GM21367 (cell line): ENCODE results near the gene ADAP1.
"Not testable (repeated sequence)": the region's sequence is repeated elsewhere in the genome, so short reads cannot be mapped to it uniquely, and the experiment has no call there.

Experiments
- ATAC-seq: cut with Tn5 transposase; IDR thresholded peaks from one replicate; pipeline ENCODE4 v1.9.1; 2021; ENCODE audit not compliant: unreplicated experiment

The ADAP1 gene, protein sequence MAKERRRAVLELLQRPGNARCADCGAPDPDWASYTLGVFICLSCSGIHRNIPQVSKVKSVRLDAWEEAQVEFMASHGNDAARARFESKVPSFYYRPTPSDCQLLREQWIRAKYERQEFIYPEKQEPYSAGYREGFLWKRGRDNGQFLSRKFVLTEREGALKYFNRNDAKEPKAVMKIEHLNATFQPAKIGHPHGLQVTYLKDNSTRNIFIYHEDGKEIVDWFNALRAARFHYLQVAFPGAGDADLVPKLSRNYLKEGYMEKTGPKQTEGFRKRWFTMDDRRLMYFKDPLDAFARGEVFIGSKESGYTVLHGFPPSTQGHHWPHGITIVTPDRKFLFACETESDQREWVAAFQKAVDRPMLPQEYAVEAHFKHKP

DNA sequence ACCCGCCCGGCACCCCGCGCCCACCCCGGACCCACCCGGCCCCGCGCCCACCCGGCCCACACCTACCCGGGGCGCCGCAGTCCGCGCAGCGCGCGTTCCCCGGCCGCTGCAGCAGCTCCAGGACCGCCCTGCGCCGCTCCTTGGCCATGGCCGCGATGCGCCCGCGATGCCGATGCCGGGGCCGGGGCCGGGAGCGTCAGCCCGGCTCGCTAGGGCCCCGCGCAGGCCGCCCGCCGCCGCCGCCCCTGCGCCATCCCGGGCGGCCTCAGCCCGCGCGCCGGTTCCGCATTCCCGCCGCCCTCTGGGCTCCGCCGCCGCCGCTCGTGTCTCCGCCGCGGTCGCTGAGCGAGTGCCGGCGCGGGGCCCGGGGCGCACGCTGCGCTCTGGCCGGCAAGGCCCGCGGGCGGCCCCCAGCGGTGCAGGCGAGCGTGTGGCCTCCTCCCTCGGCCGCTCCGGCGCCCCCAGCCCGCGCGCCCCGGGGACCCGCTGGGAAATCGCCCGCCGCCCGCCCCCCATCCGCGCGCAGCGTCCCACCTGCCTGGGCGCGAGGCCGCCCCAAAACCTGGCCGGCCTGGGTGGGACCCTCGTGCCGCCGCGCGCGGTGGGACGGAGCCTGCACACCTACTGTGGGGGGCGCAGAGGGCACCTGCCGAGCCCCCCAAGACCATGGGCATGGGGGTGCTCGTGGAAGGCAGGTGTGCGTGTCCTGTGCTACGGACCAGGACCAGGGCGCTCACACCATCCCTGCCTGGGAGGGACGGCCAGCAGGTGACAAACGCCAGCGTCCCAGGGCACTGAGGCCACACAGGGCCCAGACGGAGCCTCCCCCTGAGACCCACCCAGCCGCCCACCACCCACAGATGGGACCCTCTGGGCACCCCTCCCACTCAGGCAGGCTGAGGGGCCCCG is at the start of gene ADAP1:
Gene ADAP1, minus strand, starts transcription at position 351 of the 909 bp plus-strand sequence. Its CDS starts 203 bp downstream, at position 148.
- ATAC-seq: no peak

DNA sequence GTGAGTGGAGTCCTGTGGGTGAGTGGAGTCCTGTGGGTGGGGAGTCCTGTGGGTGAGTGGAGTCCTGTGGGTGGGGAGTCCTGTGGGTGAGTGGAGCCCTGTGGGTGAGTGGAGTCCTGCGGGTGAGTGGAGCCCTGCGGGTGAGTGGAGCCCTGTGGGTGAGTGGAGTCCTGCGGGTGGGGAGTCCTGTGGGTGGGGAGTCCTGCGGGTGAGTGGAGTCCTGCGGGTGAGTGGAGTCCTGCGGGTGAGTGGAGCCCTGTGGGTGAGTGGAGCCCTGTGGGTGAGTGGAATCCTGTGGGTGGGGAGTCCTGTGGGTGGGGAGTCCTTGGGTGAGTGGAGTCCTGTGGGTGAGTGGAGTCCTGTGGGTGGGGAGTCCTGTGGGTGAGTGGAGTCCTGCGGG is 48.0 kb upstream of the ADAP1 start:
- ATAC-seq: not testable (repeated sequence)

DNA sequence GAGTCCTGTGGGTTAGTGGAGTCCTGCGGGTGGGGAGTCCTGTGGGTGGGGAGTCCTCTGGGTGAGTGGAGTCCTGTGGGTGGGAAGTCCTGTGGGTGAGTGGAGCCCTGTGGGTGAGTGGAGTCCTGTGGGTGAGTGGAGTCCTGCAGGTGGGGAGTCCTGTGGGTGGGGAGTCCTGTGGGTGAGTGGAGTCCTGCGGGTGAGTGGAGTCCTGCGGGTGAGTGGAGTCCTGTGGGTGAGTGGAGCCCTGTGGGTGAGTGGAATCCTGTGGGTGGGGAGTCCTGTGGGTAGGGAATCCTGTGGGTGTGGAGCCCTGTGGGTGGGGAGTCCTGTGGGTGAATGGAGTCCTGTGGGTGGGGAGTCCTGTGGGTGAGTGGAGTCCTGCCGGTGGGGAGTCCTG is 47.5 kb upstream of the ADAP1 start:
- not testable (repeated sequence) for ATAC-seq

DNA sequence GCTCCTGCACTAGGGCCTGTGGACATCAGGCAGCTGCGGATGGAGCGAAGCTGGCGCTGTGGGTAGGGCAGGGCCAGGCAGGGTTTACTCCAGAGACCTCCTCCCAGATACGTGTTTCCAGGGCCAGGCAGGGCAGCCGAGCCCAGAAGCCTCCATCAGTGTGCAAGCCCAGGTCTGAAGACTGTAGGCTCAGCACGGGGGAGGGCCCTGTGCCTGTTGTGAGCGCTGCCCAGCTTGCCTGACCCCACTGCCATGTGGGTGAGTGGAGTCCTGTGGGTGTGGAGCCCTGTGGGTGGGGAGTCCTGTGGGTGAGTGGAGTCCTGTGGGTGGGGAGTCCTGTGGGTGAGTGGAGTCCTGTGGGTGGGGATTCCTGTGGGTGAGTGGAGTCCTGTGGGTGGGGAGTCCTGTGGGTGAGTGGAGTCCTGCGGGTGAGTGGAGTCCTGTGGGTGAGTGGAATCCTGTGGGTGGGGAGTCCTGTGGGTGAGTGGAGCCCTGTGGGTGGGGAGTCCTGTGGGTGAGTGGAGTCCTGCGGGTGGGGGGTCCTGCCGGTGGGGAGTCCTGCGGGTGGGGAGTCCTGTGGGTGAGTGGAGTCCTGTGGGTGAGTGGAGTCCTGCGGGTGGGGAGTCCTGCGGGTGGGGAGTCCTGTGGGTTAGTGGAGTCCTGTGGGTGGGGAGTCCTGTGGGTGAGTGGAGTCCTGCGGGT is 46.7 kb upstream of the ADAP1 start:
- ATAC-seq: not testable (repeated sequence)

DNA sequence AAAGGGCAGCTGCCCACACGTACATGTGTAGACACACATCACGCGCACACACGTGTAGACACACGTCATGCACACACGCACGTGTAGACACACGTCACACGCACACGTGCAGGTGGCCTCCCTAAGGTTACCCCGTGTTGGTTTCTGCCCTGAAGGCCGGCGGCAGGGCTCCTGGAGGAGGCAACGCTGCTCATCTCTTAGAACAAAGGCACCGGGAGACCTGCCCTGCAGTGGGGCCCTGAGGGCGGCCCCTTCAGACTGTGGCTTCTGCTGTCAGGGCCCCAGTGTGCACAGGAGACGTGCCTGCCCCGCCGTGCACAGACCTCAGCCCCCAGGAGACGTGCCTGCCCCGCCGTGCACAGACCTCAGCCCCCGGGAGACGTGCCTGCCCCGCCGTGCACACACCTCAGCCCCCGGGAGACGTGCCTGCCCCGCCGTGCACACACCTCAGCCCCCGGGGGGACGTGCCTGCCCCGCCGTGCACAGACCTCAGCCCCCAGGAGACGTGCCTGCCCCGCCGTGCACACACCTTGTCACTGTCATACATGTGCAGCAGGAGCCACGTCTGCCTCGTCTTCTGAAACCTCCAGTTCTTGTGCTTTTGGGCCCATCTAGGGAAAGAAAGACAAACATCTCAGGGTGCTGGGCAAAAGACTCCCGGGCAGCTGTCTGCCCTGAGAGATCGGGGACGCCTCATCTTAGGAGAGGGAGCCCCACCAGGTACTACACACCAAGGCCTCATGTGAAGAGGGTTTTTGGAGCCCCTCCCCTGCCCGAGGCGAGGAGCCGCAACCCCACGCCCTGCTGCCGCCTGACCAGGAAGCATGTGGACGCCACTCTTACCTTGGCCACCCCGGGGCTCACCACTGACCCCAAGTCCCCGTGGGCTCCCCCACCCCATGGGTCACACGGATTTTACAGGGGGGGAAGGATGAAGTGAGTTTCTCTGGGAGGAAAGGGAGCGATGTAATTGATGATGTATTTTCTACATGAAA is 45.8 kb upstream of the ADAP1 start:
- ATAC-seq: no peak

DNA sequence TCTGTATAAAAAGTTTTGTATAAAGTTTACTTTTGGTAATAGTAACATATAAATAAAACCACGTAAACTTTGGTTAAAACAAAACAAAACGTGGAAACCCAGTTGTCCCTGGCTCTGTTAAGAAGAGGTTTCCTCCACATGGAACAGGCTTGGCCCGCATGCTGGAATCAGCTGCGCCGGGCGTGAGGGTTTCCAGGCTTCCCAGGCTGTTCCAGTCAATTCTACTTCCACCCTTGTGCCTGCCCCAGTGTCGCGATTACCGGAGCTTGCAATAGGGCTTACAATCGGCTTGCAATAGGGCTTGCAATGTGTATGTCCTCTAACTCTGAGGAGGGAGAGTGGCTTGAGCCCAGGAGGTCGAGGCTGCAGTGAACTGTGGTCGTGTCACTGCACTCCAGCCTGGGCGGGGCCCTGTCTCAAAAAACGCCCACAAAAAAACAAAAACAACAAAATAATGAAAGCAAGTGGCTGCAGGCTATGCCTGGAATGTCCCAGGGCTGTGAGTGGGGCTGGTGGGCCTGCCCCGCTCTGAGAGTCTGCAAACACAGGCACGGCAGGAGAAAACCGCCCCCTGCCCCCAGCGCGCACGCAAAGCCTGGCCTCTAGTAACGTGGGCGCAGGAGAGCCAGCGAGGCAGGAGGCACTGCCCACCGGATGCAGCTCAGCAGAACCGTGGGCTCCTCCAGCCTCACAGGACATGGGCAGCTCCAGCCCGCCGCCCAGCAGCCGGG is 44.8 kb upstream of the ADAP1 start:
- ATAC-seq: no peak

DNA sequence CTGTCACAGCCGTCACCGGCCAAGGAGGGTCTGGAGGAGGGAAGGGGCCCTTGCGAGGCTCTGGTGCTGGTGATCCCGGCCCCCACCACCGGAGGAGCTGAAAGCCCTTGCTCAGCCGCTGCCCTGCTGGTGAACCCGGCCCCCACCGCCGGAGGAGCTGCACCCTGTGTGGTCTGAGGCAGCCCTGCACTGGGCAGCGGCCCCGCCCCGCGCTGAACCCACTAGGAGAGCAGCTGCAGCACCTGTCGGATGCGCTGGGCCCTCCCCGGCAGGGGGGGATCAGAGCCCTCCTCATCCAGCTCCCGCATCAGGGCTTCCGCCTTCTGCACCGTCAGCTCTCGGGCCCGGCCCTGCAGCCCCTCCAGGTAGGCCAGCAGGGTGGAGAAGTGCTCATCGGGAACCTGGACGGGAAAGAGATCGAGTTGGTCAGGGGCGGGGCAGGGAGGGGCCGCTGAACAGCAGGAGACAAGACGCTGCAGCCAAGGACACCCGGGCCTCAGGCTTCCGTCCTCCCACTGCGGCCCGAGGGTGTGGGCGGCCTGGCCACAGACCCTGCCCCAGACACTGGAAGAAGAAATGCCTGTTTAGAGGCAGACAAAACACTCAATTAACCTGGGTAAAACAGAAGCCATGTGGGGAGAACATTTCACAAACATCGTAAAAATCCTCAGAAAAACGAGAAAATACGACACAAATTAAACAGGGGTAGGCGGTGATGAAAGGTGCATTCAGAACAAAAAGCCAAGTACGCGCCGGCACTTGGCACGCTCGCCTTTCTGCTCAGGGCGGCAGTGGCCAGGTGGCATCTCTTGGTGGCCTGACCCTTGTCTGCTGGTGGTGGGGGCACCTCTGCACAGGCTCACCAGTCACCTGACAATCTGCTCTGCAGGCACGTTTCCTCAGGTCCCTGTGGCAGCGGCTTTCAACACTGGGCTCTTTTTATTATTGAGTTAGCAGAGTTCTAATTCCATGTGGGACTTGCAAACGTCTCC is 43.2 kb upstream of the ADAP1 start:
- no peak for ATAC-seq

DNA sequence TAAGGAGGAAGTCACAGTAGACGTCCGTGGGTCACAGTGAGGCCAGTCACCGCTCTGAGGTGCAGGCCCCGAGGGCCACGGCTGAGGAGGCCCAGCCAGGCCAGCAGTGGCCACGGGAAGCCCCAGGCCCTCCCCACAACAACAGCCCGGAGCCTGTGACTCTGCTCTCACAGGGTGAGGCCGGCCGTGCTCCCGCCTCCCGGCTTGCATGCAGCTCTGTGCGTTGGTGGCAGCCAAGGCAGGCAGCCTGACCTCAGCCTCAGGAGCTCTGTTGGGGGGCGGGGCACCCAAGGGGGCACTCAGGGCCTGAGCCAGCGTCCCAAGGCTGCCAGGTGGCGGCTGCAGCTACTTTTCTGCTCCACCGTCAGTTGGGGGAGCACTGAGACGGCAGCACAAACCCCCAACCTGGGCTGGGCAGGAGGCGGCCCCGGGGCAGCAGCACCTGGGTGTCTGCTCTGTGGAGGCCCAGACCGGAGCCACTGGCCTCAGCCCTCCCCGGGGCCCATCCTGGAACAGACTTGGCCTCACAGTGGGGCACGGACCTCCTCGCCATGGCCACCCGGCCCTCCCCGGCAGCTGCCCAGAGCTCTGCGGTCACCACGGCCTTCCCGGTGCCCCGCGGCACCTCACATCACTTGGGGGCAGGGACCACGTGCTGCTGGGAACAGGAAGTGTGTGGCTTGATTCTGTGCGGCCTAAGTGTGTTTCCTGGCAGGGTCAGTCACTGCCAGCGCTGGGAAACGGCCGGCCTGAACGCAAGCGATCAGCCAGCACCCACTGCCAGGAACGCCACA is 41.8 kb upstream of the ADAP1 start:
- no peak for ATAC-seq

DNA sequence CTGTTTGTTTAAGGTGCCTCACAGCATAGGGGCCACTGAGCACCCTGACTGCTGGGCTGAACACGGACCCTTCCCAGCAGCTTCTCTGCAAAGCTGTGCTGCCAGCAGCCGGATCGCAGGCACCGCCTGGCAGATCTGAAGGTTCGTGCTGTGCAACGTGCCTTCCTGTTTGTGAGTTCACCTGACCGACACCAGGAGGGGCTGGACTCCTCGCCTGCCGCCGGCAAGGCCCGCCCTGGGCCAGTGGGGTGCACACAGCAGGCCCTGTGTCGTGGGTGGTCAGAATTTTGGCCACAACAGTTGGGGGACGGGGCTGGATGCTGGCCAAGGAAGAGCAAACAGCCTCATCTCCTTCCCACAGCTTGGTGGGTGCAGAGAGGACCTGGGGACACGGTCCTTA is 41.1 kb upstream of the ADAP1 start:
- no peak for ATAC-seq

DNA sequence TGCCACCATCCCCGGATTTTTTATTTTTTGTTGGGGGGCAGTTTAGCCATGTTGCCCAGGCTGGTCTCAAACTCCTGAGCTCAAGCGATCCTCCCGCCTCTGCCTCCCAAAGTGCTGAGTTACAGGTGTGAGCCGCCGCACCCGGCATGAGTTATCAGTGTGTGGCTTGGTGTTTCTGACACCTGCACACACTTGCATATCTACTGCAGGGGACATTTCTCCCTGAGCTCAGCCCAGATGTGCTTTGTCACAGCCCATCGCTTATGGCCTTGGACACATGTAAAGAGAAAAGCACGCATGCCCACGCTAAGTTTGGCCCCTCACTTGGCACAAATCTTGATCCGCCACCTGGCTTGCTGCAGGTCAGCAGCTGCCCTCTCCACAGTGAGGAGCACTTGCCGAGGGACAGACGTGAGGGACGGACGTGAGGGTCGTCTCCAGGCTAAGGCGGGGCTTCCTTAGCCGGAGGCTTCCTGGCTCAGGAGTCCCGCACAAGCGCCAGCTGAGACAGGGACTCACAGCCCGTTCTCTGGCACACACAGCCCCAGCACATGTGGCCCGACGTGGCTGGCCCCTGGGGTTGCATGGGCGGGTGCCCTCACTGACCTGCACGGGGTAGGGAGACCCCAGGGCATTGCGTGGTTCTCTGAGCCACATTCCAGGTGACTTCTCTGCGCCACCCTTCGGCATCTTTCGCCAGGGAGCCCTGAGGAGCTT is 40.3 kb upstream of the ADAP1 start:
- no peak for ATAC-seq

DNA sequence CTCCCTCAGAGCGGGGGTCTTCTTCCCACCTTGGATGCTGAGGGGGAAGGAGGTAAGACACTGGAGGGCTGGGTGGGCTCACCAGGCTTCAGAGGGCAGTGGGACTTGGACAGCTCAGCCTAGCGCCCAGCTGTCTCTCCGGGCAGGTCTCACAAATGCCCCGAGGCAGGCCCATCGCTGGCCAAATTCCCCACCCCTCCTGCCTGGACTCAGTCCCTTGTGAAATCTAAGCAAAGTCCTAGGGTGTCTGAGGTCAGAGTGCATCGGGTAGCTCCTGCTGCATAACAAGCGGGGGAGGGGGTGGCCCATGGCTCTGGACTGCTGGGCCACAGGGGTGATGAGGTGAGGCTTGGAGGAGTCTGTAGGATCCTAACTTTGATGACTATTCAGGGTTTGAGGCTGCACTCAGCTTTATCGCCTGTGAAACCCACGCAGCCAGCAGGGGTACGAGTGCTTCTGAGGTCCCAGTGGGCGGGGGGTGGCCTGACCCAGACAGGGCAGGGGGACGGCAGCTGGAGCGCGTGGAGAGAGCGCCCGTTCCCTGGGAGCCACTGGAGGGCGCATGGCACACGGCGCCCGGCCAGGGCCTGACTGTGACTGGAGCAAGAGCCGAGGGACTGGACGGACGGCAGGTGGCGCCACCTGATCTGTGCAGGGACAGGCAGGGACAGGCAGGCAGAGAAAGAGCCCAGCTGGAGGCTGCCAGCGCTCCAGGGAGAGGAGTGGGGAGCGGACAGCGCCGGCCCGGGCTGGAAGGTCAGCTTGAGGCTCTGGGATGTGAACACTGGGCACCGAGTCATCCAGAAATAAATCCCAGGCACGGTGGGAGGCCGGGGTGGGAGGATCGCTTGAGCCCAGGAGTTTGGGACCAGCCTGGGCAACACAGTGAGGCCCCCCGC is 38.5 kb upstream of the ADAP1 start:
- ATAC-seq: peak; percentile 76

DNA sequence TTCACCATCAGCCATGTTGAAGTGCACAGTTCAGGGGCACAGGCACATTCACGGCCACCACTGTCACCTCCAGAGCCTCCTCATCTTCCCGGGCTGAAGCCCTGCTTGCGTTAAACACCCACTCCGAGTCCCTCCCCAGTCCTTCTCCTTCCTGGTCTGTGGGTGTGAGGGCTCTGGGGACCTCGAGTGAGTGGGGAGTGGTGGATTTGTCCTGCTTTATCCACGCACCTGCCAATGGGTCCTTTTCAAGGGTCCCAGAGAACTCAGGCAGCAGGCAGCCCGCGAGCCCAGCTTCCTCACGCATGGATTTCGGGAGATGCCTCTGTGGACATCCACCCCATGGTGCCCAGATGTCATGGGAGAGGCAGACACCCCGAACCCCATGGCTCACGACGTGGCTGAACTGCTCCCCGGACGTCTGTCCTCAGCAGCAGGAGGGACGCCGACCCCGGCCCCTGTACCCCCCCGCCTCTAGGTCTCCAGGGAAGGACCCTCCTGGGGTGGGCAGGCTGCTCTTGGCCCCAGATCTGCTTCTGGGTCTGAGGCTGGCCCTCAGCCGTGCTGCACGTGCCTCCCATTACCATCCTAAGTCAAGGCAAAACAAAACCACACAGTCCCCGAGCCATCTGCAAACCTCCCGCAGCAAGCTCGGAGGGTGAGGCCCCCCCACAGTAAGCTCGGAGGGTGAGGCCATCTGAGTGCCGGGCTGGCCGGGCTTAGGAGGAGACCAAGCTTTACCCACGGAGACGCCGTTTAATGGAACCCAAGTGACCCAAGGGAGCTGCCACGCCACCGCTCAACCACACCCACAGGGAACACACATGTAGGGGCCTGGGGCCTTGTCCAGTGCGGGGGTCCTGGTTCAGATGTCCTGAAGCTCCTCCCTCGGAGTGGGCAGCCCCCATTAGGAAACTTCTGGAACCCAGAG is 37.5 kb upstream of the ADAP1 start:
- ATAC-seq: no peak

DNA sequence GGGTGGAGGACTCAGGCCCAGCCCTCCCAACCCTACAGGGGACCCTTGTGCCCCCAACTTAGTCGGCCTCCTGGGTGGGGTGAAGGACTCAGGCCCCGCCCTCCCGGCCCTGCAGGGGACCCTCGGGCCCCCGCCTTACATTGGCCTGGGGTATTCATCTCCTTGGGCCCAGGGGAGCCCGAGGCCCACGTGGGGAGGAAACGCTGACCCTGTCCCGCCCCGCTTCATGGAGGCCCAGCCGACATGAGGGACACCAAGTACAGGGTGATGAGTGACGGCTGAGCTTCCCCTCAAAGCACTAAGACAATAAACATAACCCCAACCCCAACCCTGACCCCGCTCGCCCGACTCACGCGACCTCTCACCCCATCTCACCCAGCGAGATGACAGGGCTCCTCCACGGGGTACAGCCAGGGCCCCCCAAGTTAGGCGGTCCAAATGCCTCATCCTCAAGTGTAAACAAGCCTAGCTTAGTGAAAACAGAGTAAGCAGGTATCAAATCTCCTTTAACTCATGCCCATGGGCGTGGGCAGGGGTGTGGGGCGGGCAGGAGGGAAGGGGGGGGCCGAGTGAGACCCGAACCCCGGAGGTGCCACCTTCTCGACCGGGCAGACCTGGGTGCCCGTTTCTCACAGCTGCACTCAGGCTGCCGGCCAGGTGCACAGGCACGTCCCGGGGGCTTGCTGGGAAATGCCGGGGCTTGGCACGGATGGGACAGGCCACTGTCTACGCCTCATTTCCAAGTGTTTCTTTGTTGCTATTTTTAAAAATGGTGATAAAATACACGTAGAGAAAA is 36.7 kb upstream of the ADAP1 start:
- ATAC-seq: no peak

DNA sequence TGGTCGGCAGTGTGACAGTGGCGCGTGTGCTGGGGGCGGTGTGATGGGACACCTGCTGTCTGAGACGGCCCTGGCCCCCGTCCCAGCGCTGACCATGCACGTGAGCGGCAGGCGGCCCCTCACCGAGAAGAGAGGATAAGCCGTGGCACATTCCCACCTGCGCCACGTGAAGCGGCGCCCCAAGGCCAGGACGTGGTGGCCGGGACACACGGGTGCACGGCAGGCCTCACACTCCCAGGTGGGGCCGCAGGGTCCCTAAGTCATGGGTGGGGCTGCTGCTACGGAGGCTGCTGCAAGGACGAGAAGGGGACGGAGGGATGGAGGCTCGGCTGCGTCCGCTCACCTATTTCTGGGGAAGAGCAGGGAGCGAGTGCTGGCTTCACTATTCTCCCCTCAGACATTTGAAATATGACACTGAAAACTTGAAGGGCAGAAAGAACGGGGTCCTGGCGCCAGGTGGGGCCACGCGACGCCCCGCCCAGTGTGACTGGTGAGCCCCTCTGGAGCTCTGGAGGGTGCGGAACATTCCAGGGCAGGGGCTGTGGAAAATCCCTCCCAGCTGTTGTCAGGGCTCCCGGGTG is 36.0 kb upstream of the ADAP1 start:
- ATAC-seq: no peak
